NT2/D1 (cell line): ENCODE measurements around the gene CDK6.

ENCODE experiments used
- SUZ12 ChIP-seq: IDR thresholded peaks from 2 replicates; pipeline ENCODE4 v1.6.1; 2011; ENCODE audit not compliant: insufficient read length, insufficient read depth; ENCODE audit errors: extremely low read depth
- YY1 ChIP-seq: IDR thresholded peaks from 2 replicates; pipeline ENCODE4 v1.6.1; 2011; ENCODE audit not compliant: insufficient read length, insufficient read depth

GRCh38 chr7:92765725-92766124 lies 70.6 kb downstream of the CDK6 start:
- TF ChIP-seq YY1 (no peak), SUZ12 (no peak)
